Fibroblast of skin of left quadriceps (primary cell): Measurements from ENCODE around the gene OR11H7.
"Not testable (repeated sequence)": the region's sequence is repeated elsewhere in the genome, so short reads cannot be mapped to it uniquely, and the experiment has no call there.

Experiments used
- DNase-seq, 2 experiments: peaks; one replicate each; pipeline ENCODE4 v3.0.0-alpha.2; 2013; ENCODE audit warnings: low read depth in 2 of 2

OR11H7 gene

GRCh38 chr14:20278414-20278813 is 49.6 kb downstream of the OR11H7 start:
- no peak for DNase-seq

- DNase-seq, result not testable (repeated sequence)
These were observed 51.5 kb downstream of the OR11H7 start for GRCh38 chr14:20280265-20280664.
